CD14-positive monocyte (primary cell): ENCODE results near the gene ADAM19. TPM values are rescaled to one million over a fixed set of nuclear protein-coding genes. Genes with fewer than 3 reads are reported as not detected.
A peak's percentile ranks its signal among the peaks of the same experiment; 100 is the strongest.

ENCODE experiments used
- DNase-seq, 3 donors: peaks; one replicate each; pipeline ENCODE4 v3.0.0-alpha.2; 2011 to 2022
- H2AFZ ChIP-seq: 2 replicates; pipeline ENCODE4 v1.6.0; 2012; ENCODE audit warnings: mild to moderate bottlenecking, low read depth, low read length, inconsistent platforms; ENCODE audit not compliant: insufficient read depth, poor library complexity, severe bottlenecking
- H3K27ac ChIP-seq, 2 donors: 1 replicate in 1 of 2; 2 replicates in 1 of 2; pipeline ENCODE4 v1.5.1; 2012 to 2013; ENCODE audit warnings: low read length in 2 of 2, control low read depth in 1 of 2, inconsistent platforms in 1 of 2, low read depth in 1 of 2, mild to moderate bottlenecking in 1 of 2
- H3K27me3 ChIP-seq, 2 donors: one replicate each; pipeline versions ENCODE4 v1.6.0 to v1.6.1; 2011 to 2013; ENCODE audit warnings: low read length in 2 of 2; ENCODE audit not compliant: control insufficient read depth in 2 of 2, insufficient read depth in 2 of 2
- H3K36me3 ChIP-seq, 2 donors: replicated peaks in 1 of 2; 1 replicate in 1 of 2; 2 replicates in 1 of 2; pipeline versions ENCODE4 v1.5.1 to v1.6.1; 2012 to 2013; ENCODE audit warnings: low read length in 2 of 2, control low read depth in 1 of 2, inconsistent platforms in 1 of 2, mild to moderate bottlenecking in 1 of 2; ENCODE audit not compliant: insufficient read depth in 2 of 2, control insufficient read depth in 1 of 2
- H3K4me1 ChIP-seq, 2 donors: 1 replicate in 1 of 2; 2 replicates in 1 of 2; pipeline versions ENCODE4 v1.5.1 to v1.6.1; 2012 to 2013; ENCODE audit warnings: low read length in 2 of 2, control low read depth in 1 of 2, inconsistent platforms in 1 of 2, mild to moderate bottlenecking in 1 of 2, moderate library complexity in 1 of 2; ENCODE audit not compliant: insufficient read depth in 2 of 2, control insufficient read depth in 1 of 2
- H3K4me2 ChIP-seq: replicated peaks from 2 replicates; pipeline ENCODE3; 2012; ENCODE audit warnings: low read length, moderate library complexity, mild to moderate bottlenecking; ENCODE audit not compliant: poor library complexity, severe bottlenecking; ENCODE audit errors: extremely low read depth
- H3K4me3 ChIP-seq, 3 experiments: fragments of 200-600 bp in 1 of 3; sonication (generic) in 1 of 3; replicated peaks in 1 of 3; 1 replicate in 2 of 3; 2 replicates in 1 of 3; pipeline ENCODE4 v1.5.1; 2011 to 2013; ENCODE audit warnings: low read length in 3 of 3, mild to moderate bottlenecking in 3 of 3, control low read depth in 2 of 3, low read depth in 2 of 3, inconsistent platforms in 1 of 3, moderate library complexity in 1 of 3
- H3K79me2 ChIP-seq: 2 replicates; pipeline ENCODE4 v1.6.0; 2012; ENCODE audit warnings: mild to moderate bottlenecking, control low read depth, inconsistent platforms, low read length, moderate library complexity; ENCODE audit not compliant: insufficient read depth
- H3K9ac ChIP-seq: 2 replicates; pipeline ENCODE4 v1.6.0; 2017; ENCODE audit warnings: low read length, mild to moderate bottlenecking; ENCODE audit not compliant: insufficient read depth, poor library complexity, severe bottlenecking
- H3K9me3 ChIP-seq, 2 donors: replicated peaks in 1 of 2; 1 replicate in 1 of 2; 2 replicates in 1 of 2; pipeline versions ENCODE4 v1.5.1 to v1.6.1; 2012 to 2013; ENCODE audit warnings: low read length in 2 of 2, control low read depth in 1 of 2; ENCODE audit not compliant: control insufficient read depth in 1 of 2, insufficient read depth in 1 of 2
- H4K20me1 ChIP-seq: 2 replicates; pipeline ENCODE4 v1.6.0; 2012; ENCODE audit warnings: mild to moderate bottlenecking, low read length, control low read depth, moderate library complexity; ENCODE audit not compliant: insufficient read depth
- H3K27ac Mint-ChIP-seq, 7 donors: one replicate each; pipeline ENCODE4 v1.8.0; 2020; ENCODE audit warnings: mild to moderate bottlenecking in 7 of 7, mixed read lengths in 7 of 7, moderate library complexity in 6 of 7, inconsistent platforms in 2 of 7
- H3K27me3 Mint-ChIP-seq, 3 donors: one replicate each; pipeline ENCODE4 v1.8.0; 2021 to 2022; ENCODE audit warnings: low read depth in 3 of 3, mild to moderate bottlenecking in 3 of 3, mixed read lengths in 3 of 3, moderate library complexity in 3 of 3, inconsistent platforms in 1 of 3
- H3K36me3 Mint-ChIP-seq, 2 donors: one replicate each; pipeline ENCODE4 v1.8.0; 2020; ENCODE audit warnings: mixed read lengths in 2 of 2, inconsistent platforms in 1 of 2, mild to moderate bottlenecking in 1 of 2
- H3K4me1 Mint-ChIP-seq: one replicate; pipeline ENCODE4 v1.8.0; 2020; ENCODE audit warnings: mild to moderate bottlenecking, mixed read lengths
- H3K4me3 Mint-ChIP-seq, 2 donors: one replicate each; pipeline ENCODE4 v1.8.0; 2020; ENCODE audit warnings: mild to moderate bottlenecking in 2 of 2, mixed read lengths in 2 of 2, moderate library complexity in 1 of 2
- H3K9me3 Mint-ChIP-seq, 7 donors: one replicate each; pipeline ENCODE4 v1.8.0; 2020 to 2022; ENCODE audit warnings: mixed read lengths in 7 of 7, mild to moderate bottlenecking in 6 of 7, moderate library complexity in 6 of 7, inconsistent platforms in 2 of 7
- WGBS: methylation state at CpG from one replicate; pipeline ENCODE4 v1.1.5; 2013; ENCODE audit warnings: missing lambda C conversion rate; ENCODE audit not compliant: insufficient coverage; 5-methylcytosine and 5-hydroxymethylcytosine counted together
- intact Hi-C, 2 donors: fragments of 100-400 bp; cut with micrococcal nuclease; formaldehyde crosslinking; loops; one replicate each; pipeline versions ENCODE4 v1.15.0 to v1.15.1; 2023
- polyA plus RNA-seq, 3 donors: library from polyadenylated mRNA; depleted of rRNA in 1 of 3; unstranded in 2 of 3; stranded (reverse) in 1 of 3; fragments of 300-500 nt in 2 of 3; fragments of >200 nt in 1 of 3; fragmentation: Illumina TruSeq in 2 of 3; gene quantifications; 1 replicate in 2 of 3; 2 replicates in 1 of 3; pipeline ENCODE4 v1.2.3, GENCODE V29; 2012 to 2021
- TF ChIP-seq, protein P1 (sequence below): fragments of 200-600 bp; IDR thresholded peaks from one replicate; pipeline ENCODE4 v1.8.0; 2022; ENCODE audit warnings: antibody characterized with exemption, mild to moderate bottlenecking

Gene ADAM19
- polyA plus RNA-seq, 3 donors: 3.0 to 12.7 (median 6.2) TPM

DNA sequence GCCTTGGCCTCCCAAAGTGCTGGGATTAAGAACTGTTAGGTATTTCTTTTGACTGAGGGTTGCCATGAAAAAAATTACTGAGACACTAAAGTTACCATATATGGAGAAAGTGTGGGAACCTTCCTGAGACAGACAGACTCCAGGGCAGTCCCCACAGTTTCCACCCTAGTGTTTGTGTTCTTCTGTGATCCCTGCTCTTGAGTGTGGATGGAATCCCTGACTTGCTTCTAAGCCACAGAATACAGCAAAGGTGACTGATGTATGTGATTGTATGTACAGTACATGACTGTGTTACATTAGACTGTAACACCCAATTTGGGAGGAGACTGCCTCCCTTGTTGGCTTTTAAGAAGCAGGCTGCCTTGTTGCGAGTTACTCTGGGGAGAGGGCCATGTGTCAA is 24.7 kb upstream of the ADAM19 start:
- no peak overlapping the region for H2AFZ ChIP-seq
- peaks cover 0 to 2% (median 0%) of the 10 kb centered on the region in 7 donors for H3K9me3 Mint-ChIP-seq
- H3K27ac ChIP-seq: no peak overlapping the region
- H3K4me1 ChIP-seq: peaks cover 60 to 64% of the 10 kb centered on the region in 2 donors
- H3K27me3 Mint-ChIP-seq: peaks cover 0 to 8% (median 3%) of the 10 kb centered on the region in 3 donors
- peaks cover 0 to 1% of the 10 kb centered on the region in 2 donors for H3K36me3 Mint-ChIP-seq
- no peaks in the 10 kb centered on the region for H3K9me3 ChIP-seq
- peak overlapping the region in 6 of 7 donors; percentile 21 to 61 (median 34) for H3K27ac Mint-ChIP-seq
- intact Hi-C loops: loop anchor here in 1 of 2 donors (10.0 kb wide), 1 partner anchor 45 kb away; no protein-coding TSS in a partner anchor
- peaks cover 53% of the 10 kb centered on the region for H3K4me1 Mint-ChIP-seq
- WGBS: no CpG with 5 or more reads among the region's 1 CpG
- no peak overlapping the region for H3K4me3 Mint-ChIP-seq
- H4K20me1 ChIP-seq: no peaks in the 10 kb centered on the region
- H3K27me3 ChIP-seq: no peaks in the 10 kb centered on the region
- no peaks in the 10 kb centered on the region for H3K79me2 ChIP-seq
- DNase-seq: no peak
- TF ChIP-seq, protein P1, sequence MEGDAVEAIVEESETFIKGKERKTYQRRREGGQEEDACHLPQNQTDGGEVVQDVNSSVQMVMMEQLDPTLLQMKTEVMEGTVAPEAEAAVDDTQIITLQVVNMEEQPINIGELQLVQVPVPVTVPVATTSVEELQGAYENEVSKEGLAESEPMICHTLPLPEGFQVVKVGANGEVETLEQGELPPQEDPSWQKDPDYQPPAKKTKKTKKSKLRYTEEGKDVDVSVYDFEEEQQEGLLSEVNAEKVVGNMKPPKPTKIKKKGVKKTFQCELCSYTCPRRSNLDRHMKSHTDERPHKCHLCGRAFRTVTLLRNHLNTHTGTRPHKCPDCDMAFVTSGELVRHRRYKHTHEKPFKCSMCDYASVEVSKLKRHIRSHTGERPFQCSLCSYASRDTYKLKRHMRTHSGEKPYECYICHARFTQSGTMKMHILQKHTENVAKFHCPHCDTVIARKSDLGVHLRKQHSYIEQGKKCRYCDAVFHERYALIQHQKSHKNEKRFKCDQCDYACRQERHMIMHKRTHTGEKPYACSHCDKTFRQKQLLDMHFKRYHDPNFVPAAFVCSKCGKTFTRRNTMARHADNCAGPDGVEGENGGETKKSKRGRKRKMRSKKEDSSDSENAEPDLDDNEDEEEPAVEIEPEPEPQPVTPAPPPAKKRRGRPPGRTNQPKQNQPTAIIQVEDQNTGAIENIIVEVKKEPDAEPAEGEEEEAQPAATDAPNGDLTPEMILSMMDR: no peak
- no peak overlapping the region for H3K4me2 ChIP-seq
- no peak overlapping the region for H3K9ac ChIP-seq
- H3K4me3 ChIP-seq: no peak overlapping the region
- H3K36me3 ChIP-seq: no peaks in the 10 kb centered on the region

DNA sequence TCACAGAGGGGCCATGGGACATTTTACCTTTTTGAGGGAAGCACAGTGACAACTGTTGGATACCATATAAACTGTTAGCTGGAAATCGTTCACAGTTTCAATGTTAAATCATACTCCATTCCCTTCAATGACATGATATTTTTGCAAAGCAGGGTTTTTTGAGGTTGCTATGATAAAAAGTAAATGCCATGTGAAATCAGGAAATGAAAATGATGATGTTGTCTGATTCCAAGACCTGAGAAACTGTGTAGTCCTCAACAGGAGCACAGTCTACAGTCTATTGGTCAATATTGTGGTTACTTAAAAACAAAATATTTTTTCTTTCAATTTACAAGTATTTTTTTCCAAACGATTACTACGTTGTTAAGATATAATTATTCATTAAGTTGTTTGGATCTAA is 24.0 kb upstream of the ADAM19 start:
- H3K27ac Mint-ChIP-seq: peak overlapping the region in 4 of 7 donors; percentile 26 to 77 (median 46)

More for the DNA sequence above, 24.0 kb upstream of the ADAM19 start:
- WGBS: no CpG with 5 or more reads among the region's 3 CpGs
- H4K20me1 ChIP-seq: no peaks in the 10 kb centered on the region
- no peaks in the 10 kb centered on the region for H3K9me3 ChIP-seq
- no peak overlapping the region for H2AFZ ChIP-seq
- TF ChIP-seq, protein P1: no peak
- H3K79me2 ChIP-seq: no peaks in the 10 kb centered on the region
- H3K4me3 ChIP-seq: no peak overlapping the region
- Mint-ChIP-seq H3K27me3 (peaks cover 0 to 8% (median 3%) of the 10 kb centered on the region in 3 donors), H3K4me1 (peaks cover 57% of the 10 kb centered on the region), H3K4me3 (no peak overlapping the region), H3K9me3 (no peaks in the 10 kb centered on the region), H3K36me3 (peaks cover 0 to 1% of the 10 kb centered on the region in 2 donors)
- no peaks in the 10 kb centered on the region for H3K36me3 ChIP-seq
- no peak overlapping the region for H3K4me2 ChIP-seq
- H3K9ac ChIP-seq: no peak overlapping the region
- H3K27ac ChIP-seq: peak overlapping the region in 1 of 2 donors; percentile 10
- intact Hi-C loops: no loop called here
- peak in 2 of 3 donors; percentile 51 to 84 for DNase-seq
- peaks cover 65 to 69% of the 10 kb centered on the region in 2 donors for H3K4me1 ChIP-seq
- H3K27me3 ChIP-seq: no peaks in the 10 kb centered on the region
